ENCODE data around the gene NEAT1. TPM values are rescaled to one million over a fixed set of nuclear protein-coding genes. Genes with fewer than 3 reads are reported as not detected.

NEAT1 gene
- total and polyA plus RNA-seq, 2 experiments from 2014 or later = 5.3 to 7.2 TPM

DNA sequence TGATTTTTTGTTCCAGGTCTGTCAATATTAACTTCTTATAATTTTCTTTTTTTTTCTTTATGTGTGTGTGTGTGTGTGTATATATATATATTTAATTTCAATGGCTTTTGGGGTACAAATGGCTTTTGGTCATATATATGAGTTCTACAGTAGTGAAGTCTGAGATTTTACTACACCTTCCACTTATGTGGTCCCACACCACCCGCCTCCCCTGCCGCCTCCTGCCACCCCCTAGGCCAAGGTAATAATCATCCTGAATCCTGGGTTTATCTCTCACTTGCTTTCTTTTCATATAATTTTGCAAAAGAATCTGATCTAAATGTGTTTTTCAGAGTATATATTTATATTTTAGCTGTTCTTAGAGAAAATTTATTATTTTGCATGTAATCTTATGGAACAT lies 11.1 kb downstream of the NEAT1 start:
- no peaks in the 10 kb centered on the region for H3K9me2 ChIP-seq (ENCODE audit: insufficient read depth)
- ATAC-seq = no peak
- Mint-ChIP-seq H3K9me3 (no peaks in the 10 kb centered on the region), H3K36me3 (ENCODE audit: low read depth) (no peaks in the 10 kb centered on the region), H3K27me3 (ENCODE audit: insufficient read depth, low read depth, poor library complexity) (no peaks in the 10 kb centered on the region), H3K4me1 (peaks cover 16% of the 10 kb centered on the region), H3K4me3 (no peak overlapping the region), H3K27ac (no peak overlapping the region)
- H3K4me1 ChIP-seq (ENCODE audit: insufficient read depth) = peaks cover 18% of the 10 kb centered on the region
- no peak for DNase-seq (ENCODE audit: low spot score)
- TF ChIP-seq, protein P1, sequence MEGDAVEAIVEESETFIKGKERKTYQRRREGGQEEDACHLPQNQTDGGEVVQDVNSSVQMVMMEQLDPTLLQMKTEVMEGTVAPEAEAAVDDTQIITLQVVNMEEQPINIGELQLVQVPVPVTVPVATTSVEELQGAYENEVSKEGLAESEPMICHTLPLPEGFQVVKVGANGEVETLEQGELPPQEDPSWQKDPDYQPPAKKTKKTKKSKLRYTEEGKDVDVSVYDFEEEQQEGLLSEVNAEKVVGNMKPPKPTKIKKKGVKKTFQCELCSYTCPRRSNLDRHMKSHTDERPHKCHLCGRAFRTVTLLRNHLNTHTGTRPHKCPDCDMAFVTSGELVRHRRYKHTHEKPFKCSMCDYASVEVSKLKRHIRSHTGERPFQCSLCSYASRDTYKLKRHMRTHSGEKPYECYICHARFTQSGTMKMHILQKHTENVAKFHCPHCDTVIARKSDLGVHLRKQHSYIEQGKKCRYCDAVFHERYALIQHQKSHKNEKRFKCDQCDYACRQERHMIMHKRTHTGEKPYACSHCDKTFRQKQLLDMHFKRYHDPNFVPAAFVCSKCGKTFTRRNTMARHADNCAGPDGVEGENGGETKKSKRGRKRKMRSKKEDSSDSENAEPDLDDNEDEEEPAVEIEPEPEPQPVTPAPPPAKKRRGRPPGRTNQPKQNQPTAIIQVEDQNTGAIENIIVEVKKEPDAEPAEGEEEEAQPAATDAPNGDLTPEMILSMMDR (conservative IDR thresholded peaks at IDR 0.05; ENCODE audit: low read depth in 2 of 2) = no peak
- TF ChIP-seq JUNB (IDR thresholded peaks at IDR 0.05; ENCODE audit: unreplicated experiment) (no peak), CREB1 (CRISPR knock-in tag; IDR thresholded peaks at IDR 0.05; ENCODE audit: low read depth) (no peak), EZH2phosphoT487 (IDR thresholded peaks at IDR 0.05; ENCODE audit: unreplicated experiment) (no peak), STAT1 (IDR thresholded peaks at IDR 0.05; ENCODE audit: unreplicated experiment) (no peak), NANOG (IDR thresholded peaks at IDR 0.05; ENCODE audit: borderline replicate concordance) (no peak), ZNF114 (CRISPR knock-in tag; IDR thresholded peaks at IDR 0.05) (no peak), POLR2AphosphoS5 (IDR thresholded peaks at IDR 0.05; ENCODE audit: low read depth) (no peak), ZNF331 (CRISPR knock-in tag; IDR thresholded peaks at IDR 0.05; ENCODE audit: low read depth) (no peak), EZH2 (IDR thresholded peaks at IDR 0.05; ENCODE audit: low read depth, unreplicated experiment) (no peak)
- TF ChIP-seq, protein P2, sequence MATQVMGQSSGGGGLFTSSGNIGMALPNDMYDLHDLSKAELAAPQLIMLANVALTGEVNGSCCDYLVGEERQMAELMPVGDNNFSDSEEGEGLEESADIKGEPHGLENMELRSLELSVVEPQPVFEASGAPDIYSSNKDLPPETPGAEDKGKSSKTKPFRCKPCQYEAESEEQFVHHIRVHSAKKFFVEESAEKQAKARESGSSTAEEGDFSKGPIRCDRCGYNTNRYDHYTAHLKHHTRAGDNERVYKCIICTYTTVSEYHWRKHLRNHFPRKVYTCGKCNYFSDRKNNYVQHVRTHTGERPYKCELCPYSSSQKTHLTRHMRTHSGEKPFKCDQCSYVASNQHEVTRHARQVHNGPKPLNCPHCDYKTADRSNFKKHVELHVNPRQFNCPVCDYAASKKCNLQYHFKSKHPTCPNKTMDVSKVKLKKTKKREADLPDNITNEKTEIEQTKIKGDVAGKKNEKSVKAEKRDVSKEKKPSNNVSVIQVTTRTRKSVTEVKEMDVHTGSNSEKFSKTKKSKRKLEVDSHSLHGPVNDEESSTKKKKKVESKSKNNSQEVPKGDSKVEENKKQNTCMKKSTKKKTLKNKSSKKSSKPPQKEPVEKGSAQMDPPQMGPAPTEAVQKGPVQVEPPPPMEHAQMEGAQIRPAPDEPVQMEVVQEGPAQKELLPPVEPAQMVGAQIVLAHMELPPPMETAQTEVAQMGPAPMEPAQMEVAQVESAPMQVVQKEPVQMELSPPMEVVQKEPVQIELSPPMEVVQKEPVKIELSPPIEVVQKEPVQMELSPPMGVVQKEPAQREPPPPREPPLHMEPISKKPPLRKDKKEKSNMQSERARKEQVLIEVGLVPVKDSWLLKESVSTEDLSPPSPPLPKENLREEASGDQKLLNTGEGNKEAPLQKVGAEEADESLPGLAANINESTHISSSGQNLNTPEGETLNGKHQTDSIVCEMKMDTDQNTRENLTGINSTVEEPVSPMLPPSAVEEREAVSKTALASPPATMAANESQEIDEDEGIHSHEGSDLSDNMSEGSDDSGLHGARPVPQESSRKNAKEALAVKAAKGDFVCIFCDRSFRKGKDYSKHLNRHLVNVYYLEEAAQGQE (IDR thresholded peaks at IDR 0.05; ENCODE audit: unreplicated experiment) = no peak
- TF ChIP-seq, protein P3, sequence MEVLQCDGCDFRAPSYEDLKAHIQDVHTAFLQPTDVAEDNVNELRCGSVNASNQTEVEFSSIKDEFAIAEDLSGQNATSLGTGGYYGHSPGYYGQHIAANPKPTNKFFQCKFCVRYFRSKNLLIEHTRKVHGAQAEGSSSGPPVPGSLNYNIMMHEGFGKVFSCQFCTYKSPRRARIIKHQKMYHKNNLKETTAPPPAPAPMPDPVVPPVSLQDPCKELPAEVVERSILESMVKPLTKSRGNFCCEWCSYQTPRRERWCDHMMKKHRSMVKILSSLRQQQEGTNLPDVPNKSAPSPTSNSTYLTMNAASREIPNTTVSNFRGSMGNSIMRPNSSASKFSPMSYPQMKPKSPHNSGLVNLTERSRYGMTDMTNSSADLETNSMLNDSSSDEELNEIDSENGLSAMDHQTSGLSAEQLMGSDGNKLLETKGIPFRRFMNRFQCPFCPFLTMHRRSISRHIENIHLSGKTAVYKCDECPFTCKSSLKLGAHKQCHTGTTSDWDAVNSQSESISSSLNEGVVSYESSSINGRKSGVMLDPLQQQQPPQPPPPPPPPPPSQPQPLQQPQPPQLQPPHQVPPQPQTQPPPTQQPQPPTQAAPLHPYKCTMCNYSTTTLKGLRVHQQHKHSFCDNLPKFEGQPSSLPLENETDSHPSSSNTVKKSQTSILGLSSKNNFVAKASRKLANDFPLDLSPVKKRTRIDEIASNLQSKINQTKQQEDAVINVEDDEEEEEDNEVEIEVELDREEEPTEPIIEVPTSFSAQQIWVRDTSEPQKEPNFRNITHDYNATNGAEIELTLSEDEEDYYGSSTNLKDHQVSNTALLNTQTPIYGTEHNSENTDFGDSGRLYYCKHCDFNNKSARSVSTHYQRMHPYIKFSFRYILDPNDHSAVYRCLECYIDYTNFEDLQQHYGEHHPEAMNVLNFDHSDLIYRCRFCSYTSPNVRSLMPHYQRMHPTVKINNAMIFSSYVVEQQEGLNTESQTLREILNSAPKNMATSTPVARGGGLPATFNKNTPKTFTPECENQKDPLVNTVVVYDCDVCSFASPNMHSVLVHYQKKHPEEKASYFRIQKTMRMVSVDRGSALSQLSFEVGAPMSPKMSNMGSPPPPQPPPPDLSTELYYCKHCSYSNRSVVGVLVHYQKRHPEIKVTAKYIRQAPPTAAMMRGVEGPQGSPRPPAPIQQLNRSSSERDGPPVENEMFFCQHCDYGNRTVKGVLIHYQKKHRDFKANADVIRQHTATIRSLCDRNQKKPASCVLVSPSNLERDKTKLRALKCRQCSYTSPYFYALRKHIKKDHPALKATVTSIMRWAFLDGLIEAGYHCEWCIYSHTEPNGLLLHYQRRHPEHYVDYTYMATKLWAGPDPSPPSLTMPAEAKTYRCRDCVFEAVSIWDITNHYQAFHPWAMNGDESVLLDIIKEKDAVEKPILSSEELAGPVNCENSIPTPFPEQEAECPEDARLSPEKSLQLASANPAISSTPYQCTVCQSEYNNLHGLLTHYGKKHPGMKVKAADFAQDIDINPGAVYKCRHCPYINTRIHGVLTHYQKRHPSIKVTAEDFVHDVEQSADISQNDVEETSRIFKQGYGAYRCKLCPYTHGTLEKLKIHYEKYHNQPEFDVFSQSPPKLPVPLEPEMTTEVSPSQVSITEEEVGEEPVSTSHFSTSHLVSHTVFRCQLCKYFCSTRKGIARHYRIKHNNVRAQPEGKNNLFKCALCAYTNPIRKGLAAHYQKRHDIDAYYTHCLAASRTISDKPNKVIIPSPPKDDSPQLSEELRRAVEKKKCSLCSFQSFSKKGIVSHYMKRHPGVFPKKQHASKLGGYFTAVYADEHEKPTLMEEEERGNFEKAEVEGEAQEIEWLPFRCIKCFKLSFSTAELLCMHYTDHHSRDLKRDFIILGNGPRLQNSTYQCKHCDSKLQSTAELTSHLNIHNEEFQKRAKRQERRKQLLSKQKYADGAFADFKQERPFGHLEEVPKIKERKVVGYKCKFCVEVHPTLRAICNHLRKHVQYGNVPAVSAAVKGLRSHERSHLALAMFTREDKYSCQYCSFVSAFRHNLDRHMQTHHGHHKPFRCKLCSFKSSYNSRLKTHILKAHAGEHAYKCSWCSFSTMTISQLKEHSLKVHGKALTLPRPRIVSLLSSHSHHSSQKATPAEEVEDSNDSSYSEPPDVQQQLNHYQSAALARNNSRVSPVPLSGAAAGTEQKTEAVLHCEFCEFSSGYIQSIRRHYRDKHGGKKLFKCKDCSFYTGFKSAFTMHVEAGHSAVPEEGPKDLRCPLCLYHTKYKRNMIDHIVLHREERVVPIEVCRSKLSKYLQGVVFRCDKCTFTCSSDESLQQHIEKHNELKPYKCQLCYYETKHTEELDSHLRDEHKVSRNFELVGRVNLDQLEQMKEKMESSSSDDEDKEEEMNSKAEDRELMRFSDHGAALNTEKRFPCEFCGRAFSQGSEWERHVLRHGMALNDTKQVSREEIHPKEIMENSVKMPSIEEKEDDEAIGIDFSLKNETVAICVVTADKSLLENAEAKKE (CRISPR knock-in tag; IDR thresholded peaks at IDR 0.05) = no peak
- TF ChIP-seq, protein P4, sequence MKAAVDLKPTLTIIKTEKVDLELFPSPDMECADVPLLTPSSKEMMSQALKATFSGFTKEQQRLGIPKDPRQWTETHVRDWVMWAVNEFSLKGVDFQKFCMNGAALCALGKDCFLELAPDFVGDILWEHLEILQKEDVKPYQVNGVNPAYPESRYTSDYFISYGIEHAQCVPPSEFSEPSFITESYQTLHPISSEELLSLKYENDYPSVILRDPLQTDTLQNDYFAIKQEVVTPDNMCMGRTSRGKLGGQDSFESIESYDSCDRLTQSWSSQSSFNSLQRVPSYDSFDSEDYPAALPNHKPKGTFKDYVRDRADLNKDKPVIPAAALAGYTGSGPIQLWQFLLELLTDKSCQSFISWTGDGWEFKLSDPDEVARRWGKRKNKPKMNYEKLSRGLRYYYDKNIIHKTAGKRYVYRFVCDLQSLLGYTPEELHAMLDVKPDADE (IDR thresholded peaks at IDR 0.05) = no peak
- no peak overlapping the region for H2AFZ ChIP-seq
- no peak overlapping the region for H3K4me3 ChIP-seq
- H3F3A ChIP-seq (replicated peaks; ENCODE audit: low read depth) = no peaks in the 10 kb centered on the region
- H3K4me2 ChIP-seq = no peak overlapping the region
- no peak overlapping the region for H3K27ac ChIP-seq (ENCODE audit: low read depth)
- no peaks in the 10 kb centered on the region for H3K79me2 ChIP-seq (replicated peaks; ENCODE audit: insufficient read depth)
- no peaks in the 10 kb centered on the region for H3K27me3 ChIP-seq (ENCODE audit: insufficient read depth)
- no peaks in the 10 kb centered on the region; the same call in 1 of the 2 replicates for H4K20me1 ChIP-seq (replicated peaks; ENCODE audit: insufficient read depth)
- H3K36me3 ChIP-seq (ENCODE audit: insufficient read depth) = no peaks in the 10 kb centered on the region

Measured in GM23338 (cell line).